Kidney epithelial cell (primary cell): Measurements from ENCODE around the gene CDH1. TPM values are rescaled to one million over a fixed set of nuclear protein-coding genes. Genes with fewer than 3 reads are reported as not detected.

Experiments
- DNase-seq: peaks from one replicate; pipeline ENCODE4 v3.0.0-alpha.2; 2010; ENCODE audit warnings: low read depth
- H3K27me3 ChIP-seq: 2 replicates; pipeline ENCODE4 v1.6.0; 2011; ENCODE audit warnings: low read length; ENCODE audit not compliant: control insufficient read depth, insufficient read depth
- H3K36me3 ChIP-seq: 2 replicates; pipeline ENCODE4 v1.5.1; 2011; ENCODE audit warnings: low read length; ENCODE audit not compliant: control insufficient read depth, insufficient read depth
- H3K4me3 ChIP-seq: 2 replicates; pipeline ENCODE4 v1.5.1; 2011; ENCODE audit warnings: low read depth, mild to moderate bottlenecking, control low read depth, low read length
- total RNA-seq: library from RNA; depleted of rRNA; stranded (reverse); fragments of >200 nt; gene quantifications from 2 replicates; pipeline ENCODE4 v1.2.3, GENCODE V29; 2015
- TF ChIP-seq, protein P1 (sequence below): IDR thresholded peaks from 2 replicates; pipeline ENCODE4 v1.5.1; 2011; ENCODE audit warnings: mild to moderate bottlenecking, moderate library complexity, low read length, control low read depth, inconsistent platforms; ENCODE audit not compliant: insufficient read depth, poor library complexity, severe bottlenecking

CDH1 gene
- total RNA-seq, 1 donor from 2014 or later: 85.8 TPM

DNA sequence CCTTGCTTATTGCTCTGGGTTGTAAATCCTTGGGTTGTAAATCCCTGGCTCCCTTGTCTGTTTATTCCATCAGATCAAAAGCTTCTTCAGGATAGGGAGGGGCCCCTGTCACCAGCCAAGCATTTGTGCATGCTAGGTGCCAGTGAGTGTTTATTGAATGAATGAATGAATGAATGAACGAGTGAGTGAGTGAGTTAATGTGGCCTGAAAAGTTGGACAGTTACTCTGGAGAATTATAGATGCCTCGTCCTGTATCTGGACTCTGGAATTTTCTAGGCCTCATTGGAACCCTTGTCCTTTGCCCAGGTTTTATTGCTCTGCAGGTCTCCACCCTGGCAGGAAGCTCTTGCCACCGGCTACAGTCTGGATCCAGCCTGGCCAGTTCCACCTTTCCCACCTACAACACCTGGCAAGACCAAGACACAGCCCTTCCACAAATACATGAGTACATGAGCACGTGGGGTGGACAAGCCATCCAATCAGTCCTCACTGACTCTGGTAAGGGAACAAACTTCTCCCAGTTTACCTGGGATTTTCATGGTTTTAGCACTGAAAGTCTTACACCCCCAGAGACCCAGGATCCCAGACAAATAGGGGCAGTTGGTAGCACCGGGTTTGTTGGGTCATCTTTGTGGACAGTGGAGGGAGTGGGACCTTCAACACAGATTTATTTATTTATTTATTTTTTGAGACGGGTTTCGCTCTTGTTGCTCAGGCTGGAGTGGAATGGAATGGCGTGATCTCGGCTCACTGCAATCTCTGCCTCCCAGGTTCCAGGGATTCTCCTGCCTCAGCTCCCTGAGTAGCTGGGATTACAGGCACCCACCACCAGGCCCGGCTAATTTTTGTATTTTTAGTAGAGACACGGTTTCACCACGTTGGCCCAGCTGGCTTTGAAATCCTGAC, 14.7 kb upstream of the CDH1 start:
- TF ChIP-seq, protein P1, sequence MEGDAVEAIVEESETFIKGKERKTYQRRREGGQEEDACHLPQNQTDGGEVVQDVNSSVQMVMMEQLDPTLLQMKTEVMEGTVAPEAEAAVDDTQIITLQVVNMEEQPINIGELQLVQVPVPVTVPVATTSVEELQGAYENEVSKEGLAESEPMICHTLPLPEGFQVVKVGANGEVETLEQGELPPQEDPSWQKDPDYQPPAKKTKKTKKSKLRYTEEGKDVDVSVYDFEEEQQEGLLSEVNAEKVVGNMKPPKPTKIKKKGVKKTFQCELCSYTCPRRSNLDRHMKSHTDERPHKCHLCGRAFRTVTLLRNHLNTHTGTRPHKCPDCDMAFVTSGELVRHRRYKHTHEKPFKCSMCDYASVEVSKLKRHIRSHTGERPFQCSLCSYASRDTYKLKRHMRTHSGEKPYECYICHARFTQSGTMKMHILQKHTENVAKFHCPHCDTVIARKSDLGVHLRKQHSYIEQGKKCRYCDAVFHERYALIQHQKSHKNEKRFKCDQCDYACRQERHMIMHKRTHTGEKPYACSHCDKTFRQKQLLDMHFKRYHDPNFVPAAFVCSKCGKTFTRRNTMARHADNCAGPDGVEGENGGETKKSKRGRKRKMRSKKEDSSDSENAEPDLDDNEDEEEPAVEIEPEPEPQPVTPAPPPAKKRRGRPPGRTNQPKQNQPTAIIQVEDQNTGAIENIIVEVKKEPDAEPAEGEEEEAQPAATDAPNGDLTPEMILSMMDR: no peak
- Histone ChIP-seq H3K27me3 (no peaks in the 10 kb centered on the region), H3K4me3 (no peak overlapping the region), H3K36me3 (no peaks in the 10 kb centered on the region)
- DNase-seq: no peak

GRCh38 chr16:68724797-68725196, 12.3 kb upstream of the CDH1 start:
- no peaks in the 10 kb centered on the region for H3K36me3 ChIP-seq
- DNase-seq: no peak
- H3K27me3 ChIP-seq: no peaks in the 10 kb centered on the region
- TF ChIP-seq, protein P1: no peak
- H3K4me3 ChIP-seq: no peak overlapping the region

GRCh38 chr16:68728523-68728922, 8.6 kb upstream of the CDH1 start:
- Histone ChIP-seq H3K4me3 (no peak overlapping the region), H3K27me3 (no peaks in the 10 kb centered on the region), H3K36me3 (no peaks in the 10 kb centered on the region)
- DNase-seq: no peak
- TF ChIP-seq, protein P1: no peak

DNA sequence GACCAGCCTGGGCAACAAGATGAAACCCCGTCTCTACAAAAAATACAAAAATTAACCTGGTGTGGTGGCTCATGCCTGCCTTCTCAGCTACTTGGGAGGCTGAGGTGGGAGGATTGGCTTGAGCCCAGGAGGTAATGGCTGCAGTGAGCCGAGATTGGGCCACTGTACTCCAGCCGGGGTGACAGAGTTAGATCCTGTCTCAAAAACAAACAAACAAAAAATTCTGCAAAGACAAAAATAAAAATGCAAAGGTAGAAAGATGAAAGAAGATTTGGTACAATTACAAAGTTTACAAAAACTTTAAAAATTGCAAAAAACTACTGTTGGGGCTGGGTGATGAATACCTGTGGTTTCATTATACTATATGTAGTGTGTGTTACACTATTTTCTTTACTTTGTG, 5.5 kb upstream of the CDH1 start:
- no peak overlapping the region for H3K4me3 ChIP-seq
- no peaks in the 10 kb centered on the region for H3K36me3 ChIP-seq
- H3K27me3 ChIP-seq: peaks cover 1% of the 10 kb centered on the region
- TF ChIP-seq, protein P1: no peak
- DNase-seq: no peak

DNA sequence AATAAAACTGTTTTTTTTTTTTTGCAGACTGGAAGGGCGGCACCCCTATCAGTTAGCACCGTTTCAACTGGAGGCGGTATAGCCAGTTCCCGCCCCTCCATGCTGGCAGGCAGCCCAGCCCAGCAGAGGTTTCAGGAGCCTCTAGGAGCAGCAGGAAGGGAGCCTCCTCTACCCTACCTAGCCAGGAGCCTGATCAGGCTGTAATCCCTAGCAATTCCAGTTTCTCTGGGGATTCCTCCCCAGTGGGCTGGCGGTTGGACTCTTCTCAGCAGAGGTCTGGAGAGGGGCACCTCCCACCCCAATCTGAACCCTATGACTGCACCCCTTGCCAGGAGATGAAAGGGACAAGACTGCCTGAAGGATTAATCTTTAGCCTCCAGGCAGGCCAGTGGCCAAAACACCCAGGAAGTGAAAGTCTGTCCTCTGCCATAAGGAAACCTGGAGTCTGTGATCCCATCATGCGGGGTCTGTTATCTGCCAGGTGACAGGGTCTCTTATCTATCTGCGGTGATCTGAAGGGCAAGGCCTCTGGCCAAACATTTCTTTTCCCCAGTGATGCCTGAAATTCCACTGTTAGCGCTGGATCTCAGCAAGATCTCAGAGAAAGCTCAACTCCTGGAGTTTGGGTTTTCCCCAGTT, 4.9 kb upstream of the CDH1 start:
- H3K4me3 ChIP-seq: no peak overlapping the region
- DNase-seq: no peak
- peaks cover 7% of the 10 kb centered on the region for H3K27me3 ChIP-seq
- TF ChIP-seq, protein P1: no peak
- H3K36me3 ChIP-seq: no peaks in the 10 kb centered on the region
